T-cell (primary cell): Measurements from ENCODE around the gene NR2E1. TPM values are rescaled to one million over a fixed set of nuclear protein-coding genes. Genes with fewer than 3 reads are reported as not detected.
A peak's percentile ranks its signal among the peaks of the same experiment; 100 is the strongest.

Experiments
- ATAC-seq, 4 experiments: fragments of 200-7000 bp in 3 of 4; fragments of 150-1000 bp in 1 of 4; cut with Tn5 transposase; replicated peaks in 1 of 4; 1 replicate in 3 of 4; 2 replicates in 1 of 4; pipeline ENCODE4 v1.10.0; 2021; ENCODE audit warnings: moderate library complexity in 3 of 4, mild to moderate bottlenecking in 2 of 4, moderate number of reproducible peaks in 1 of 4
- CTCF ChIA-PET, 2 donors: fragments of 300-600 bp; sonication (Branson Sonifier 250); formaldehyde crosslinking; loops; one replicate each; lab custom pipeline; 2022; ENCODE audit warnings: antibody characterized with exemption in 2 of 2; lab: Charles Lee
- POLR2A ChIA-PET, 2 donors: fragments of 300-600 bp; sonication (Branson Sonifier 250); formaldehyde crosslinking; loops; one replicate each; lab custom pipeline; 2022; ENCODE audit warnings: antibody characterized with exemption in 2 of 2; lab: Charles Lee
- DNase-seq, 35 experiments: peaks; one replicate each; pipeline versions ENCODE4 v3.0.0 to v3.0.0-alpha.2; 2013 to 2023
- H3K27ac ChIP-seq: one replicate; pipeline ENCODE4 v1.5.1; 2013; ENCODE audit warnings: low read length
- H3K27me3 ChIP-seq, 2 experiments: replicated peaks in 1 of 2; 1 replicate in 1 of 2; 2 replicates in 1 of 2; pipeline versions ENCODE4 v1.6.1 to v1.7.0; 2013; ENCODE audit warnings: low read length in 1 of 2, mixed read lengths in 1 of 2; ENCODE audit not compliant: control insufficient read depth in 2 of 2, insufficient read depth in 2 of 2; ENCODE audit errors: extremely low read depth in 1 of 2
- H3K36me3 ChIP-seq, 2 donors: 1 replicate in 1 of 2; 2 replicates in 1 of 2; pipeline versions ENCODE4 v1.6.1 to v1.7.0; 2013; ENCODE audit warnings: low read length in 1 of 2; ENCODE audit not compliant: control insufficient read depth in 2 of 2, insufficient read depth in 1 of 2; ENCODE audit errors: extremely low read depth in 1 of 2
- H3K4me1 ChIP-seq, 2 experiments: 1 replicate in 1 of 2; 2 replicates in 1 of 2; pipeline versions ENCODE4 v1.6.1 to v1.7.0; 2013; ENCODE audit warnings: low read length in 2 of 2, mixed read lengths in 1 of 2; ENCODE audit not compliant: insufficient read depth in 2 of 2, control insufficient read depth in 1 of 2; ENCODE audit errors: extremely low read depth in 1 of 2
- H3K4me3 ChIP-seq, 2 donors: 1 replicate in 1 of 2; 2 replicates in 1 of 2; pipeline versions ENCODE4 v1.5.1 to v1.7.0; 2013; ENCODE audit warnings: mild to moderate bottlenecking in 2 of 2, low read length in 1 of 2, moderate library complexity in 1 of 2; ENCODE audit not compliant: control insufficient read depth in 1 of 2; ENCODE audit errors: extremely low read depth in 1 of 2
- H3K9me3 ChIP-seq: 2 replicates; pipeline ENCODE4 v1.7.0; 2013
- H3K27ac Mint-ChIP-seq, 2 donors: one replicate each; pipeline ENCODE4 v1.8.0; 2020 to 2021; ENCODE audit warnings: mild to moderate bottlenecking in 2 of 2, mixed read lengths in 2 of 2
- H3K27me3 Mint-ChIP-seq, 2 donors: one replicate each; pipeline ENCODE4 v1.8.0; 2021 to 2022; ENCODE audit warnings: mixed read lengths in 2 of 2
- H3K36me3 Mint-ChIP-seq: one replicate; pipeline ENCODE4 v1.8.0; 2021; ENCODE audit warnings: mixed read lengths
- H3K4me1 Mint-ChIP-seq, 3 donors: one replicate each; pipeline ENCODE4 v1.8.0; 2020 to 2022; ENCODE audit warnings: mixed read lengths in 3 of 3, mild to moderate bottlenecking in 1 of 3
- H3K4me3 Mint-ChIP-seq, 3 donors: one replicate each; pipeline ENCODE4 v1.8.0; 2020 to 2022; ENCODE audit warnings: mild to moderate bottlenecking in 3 of 3, mixed read lengths in 3 of 3, moderate library complexity in 3 of 3
- H3K9me3 Mint-ChIP-seq, 3 donors: one replicate each; pipeline ENCODE4 v1.8.0; 2020 to 2022; ENCODE audit warnings: mixed read lengths in 3 of 3
- WGBS: methylation state at CpG from one replicate; pipeline ENCODE4 v1.1.5; 2013; ENCODE audit warnings: missing lambda C conversion rate; ENCODE audit not compliant: insufficient coverage; 5-methylcytosine and 5-hydroxymethylcytosine counted together
- total RNA-seq, 35 experiments: library from RNA in 6 of 35; stranded (reverse) in 6 of 35; fragments of 120-200 nt in 1 of 35; gene quantifications; one replicate each; pipeline versions ENCODE4 v1.2.1 to v1.2.4 and lab custom pipeline; 2013 to 2026

Gene NR2E1
- total RNA-seq, 5 donors from 2014 or later (not counting 1 experiment from before 2014, with no cell fraction given): not detected

- Histone ChIP-seq H3K9me3 (peaks cover 5% of the 10 kb centered on the region), H3K4me3 (peak overlapping the region in 1 of 2 donors; percentile 66), H3K36me3 (no peaks in the 10 kb centered on the region), H3K27me3 (peaks cover 47 to 53% of the 10 kb centered on the region in 2 experiments), H3K27ac (no peak overlapping the region), H3K4me1 (peaks cover 2 to 16% of the 10 kb centered on the region in 2 experiments)
- DNase-seq: no peak
- Mint-ChIP-seq H3K9me3 (no peaks in the 10 kb centered on the region), H3K36me3 (no peaks in the 10 kb centered on the region), H3K27ac (peak overlapping the region in 1 of 2 donors; percentile 50), H3K4me1 (peaks cover 16 to 24% (median 16%) of the 10 kb centered on the region in 3 donors), H3K27me3 (peaks cover 86 to 88% of the 10 kb centered on the region in 2 donors), H3K4me3 (peak overlapping the region; percentile 48 to 82 (median 66))
- CTCF ChIA-PET: interaction anchor here (0.7 to 0.8 kb wide), 2 partner anchors 193 to 472 kb away, joined by 3 read pairs; no protein-coding TSS in a partner anchor
- 7% methylated on average over 35 of the region's 38 CpGs for WGBS
- peak in 2 of 4 experiments; percentile 35 to 38 for ATAC-seq
- POLR2A ChIA-PET: no interaction called here
These were observed 7.8 kb upstream of the NR2E1 start for GRCh38 chr6:108157981-108158525.

- CTCF ChIA-PET: interaction anchor here in 1 of 2 donors (0.7 kb wide), 1 partner anchor 247 kb away, joined by 3 read pairs; no protein-coding TSS in a partner anchor
These were observed 5.8 kb upstream of the NR2E1 start for GRCh38 chr6:108159981-108160380.

GRCh38 chr6:108161724-108162282 is 4.0 kb upstream of the NR2E1 start:
- peaks cover 3% of the 10 kb centered on the region for H3K9me3 ChIP-seq
- no peaks in the 10 kb centered on the region for H3K36me3 ChIP-seq
- CTCF ChIA-PET: no interaction called here
- no peaks in the 10 kb centered on the region for H3K9me3 Mint-ChIP-seq
- no peak for DNase-seq
- peaks cover 48 to 64% of the 10 kb centered on the region in 2 experiments for H3K27me3 ChIP-seq
- no peak overlapping the region for H3K4me3 ChIP-seq
- H3K27ac ChIP-seq: no peak overlapping the region
- peaks cover 2 to 39% of the 10 kb centered on the region in 2 experiments for H3K4me1 ChIP-seq
- 0% methylated on average over 2 of the region's 3 CpGs for WGBS
- ATAC-seq: no peak
- POLR2A ChIA-PET: interaction anchor here in 1 of 2 donors (0.6 kb wide), 1 partner anchor 29 kb away, joined by 3 read pairs; no protein-coding TSS in a partner anchor
- peaks cover 84 to 88% of the 10 kb centered on the region in 2 donors for H3K27me3 Mint-ChIP-seq
- H3K36me3 Mint-ChIP-seq: no peaks in the 10 kb centered on the region
- peaks cover 26 to 34% (median 32%) of the 10 kb centered on the region in 3 donors for H3K4me1 Mint-ChIP-seq
- H3K27ac Mint-ChIP-seq: peak overlapping the region in 1 of 2 donors; percentile 25
- no peak overlapping the region for H3K4me3 Mint-ChIP-seq

More at GRCh38 chr6:108159981-108160380, 5.8 kb upstream of the NR2E1 start:
- POLR2A ChIA-PET: interaction anchor here (0.6 to 0.7 kb wide), 2 partner anchors 262 to 808 kb away, joined by 5 to 6 read pairs; no protein-coding TSS in a partner anchor
- Histone ChIP-seq H3K4me1 (peaks cover 2 to 24% of the 10 kb centered on the region in 2 experiments), H3K36me3 (no peaks in the 10 kb centered on the region), H3K4me3 (no peak overlapping the region), H3K9me3 (peaks cover 5% of the 10 kb centered on the region), H3K27ac (no peak overlapping the region), H3K27me3 (peaks cover 57 to 59% of the 10 kb centered on the region in 2 experiments)
- H3K27me3 Mint-ChIP-seq: peaks cover 87 to 89% of the 10 kb centered on the region in 2 donors
- DNase-seq (no peak), ATAC-seq (no peak)
- no peaks in the 10 kb centered on the region for H3K9me3 Mint-ChIP-seq
- no peak overlapping the region for H3K27ac Mint-ChIP-seq
- H3K4me3 Mint-ChIP-seq: no peak overlapping the region
- H3K4me1 Mint-ChIP-seq: peaks cover 21 to 27% (median 24%) of the 10 kb centered on the region in 3 donors
- no peaks in the 10 kb centered on the region for H3K36me3 Mint-ChIP-seq
- WGBS: no CpG with 5 or more reads among the region's 5 CpGs

GRCh38 chr6:108163267-108163643 is 2.6 kb upstream of the NR2E1 start:
- Mint-ChIP-seq H3K9me3 (no peaks in the 10 kb centered on the region), H3K4me3 (no peak overlapping the region), H3K36me3 (no peaks in the 10 kb centered on the region), H3K4me1 (peaks cover 31 to 40% (median 37%) of the 10 kb centered on the region in 3 donors), H3K27me3 (peaks cover 88 to 93% of the 10 kb centered on the region in 2 donors), H3K27ac (no peak overlapping the region)
- WGBS: 10% methylated on average over 4 of the region's 6 CpGs
- Histone ChIP-seq H3K27ac (no peak overlapping the region), H3K9me3 (peaks cover 3% of the 10 kb centered on the region), H3K36me3 (no peaks in the 10 kb centered on the region), H3K27me3 (peaks cover 50 to 64% of the 10 kb centered on the region in 2 experiments), H3K4me1 (peaks cover 6 to 39% of the 10 kb centered on the region in 2 experiments), H3K4me3 (no peak overlapping the region)
- ChIA-PET CTCF (no interaction called here), POLR2A (no interaction called here)
- no peak for DNase-seq
- ATAC-seq: no peak

GRCh38 chr6:108163644-108164542 is 1.9 kb upstream of the NR2E1 start:
- H3K4me1 Mint-ChIP-seq: peaks cover 26 to 39% (median 36%) of the 10 kb centered on the region in 3 donors
- H3K36me3 Mint-ChIP-seq: no peaks in the 10 kb centered on the region
- Histone ChIP-seq H3K36me3 (no peaks in the 10 kb centered on the region), H3K4me3 (no peak overlapping the region), H3K4me1 (peaks cover 8 to 44% of the 10 kb centered on the region in 2 experiments), H3K27ac (no peak overlapping the region), H3K9me3 (peaks cover 3% of the 10 kb centered on the region), H3K27me3 (peaks cover 45 to 69% of the 10 kb centered on the region in 2 experiments)
- CTCF ChIA-PET: no interaction called here
- no peaks in the 10 kb centered on the region for H3K9me3 Mint-ChIP-seq
- DNase-seq (no peak), ATAC-seq (no peak)
- H3K27ac Mint-ChIP-seq: peak overlapping the region in 1 of 2 donors; percentile 17
- POLR2A ChIA-PET: no interaction called here
- peak overlapping the region in 1 of 3 donors; percentile 47 for H3K4me3 Mint-ChIP-seq
- H3K27me3 Mint-ChIP-seq: peaks cover 82 to 88% of the 10 kb centered on the region in 2 donors
- 7% methylated on average over 28 of the region's 41 CpGs for WGBS

- Mint-ChIP-seq H3K27me3 (peaks cover 85 to 88% of the 10 kb centered on the region in 2 donors), H3K27ac (no peak overlapping the region), H3K36me3 (no peaks in the 10 kb centered on the region), H3K4me3 (peak overlapping the region in 1 of 3 donors; percentile 47), H3K9me3 (no peaks in the 10 kb centered on the region), H3K4me1 (peaks cover 29 to 45% (median 40%) of the 10 kb centered on the region in 3 donors)
- H3K27ac ChIP-seq: no peak overlapping the region
- WGBS: 5% methylated on average over 6 of the region's 17 CpGs
- H3K36me3 ChIP-seq: no peaks in the 10 kb centered on the region
- DNase-seq: no peak
- no peak overlapping the region for H3K4me3 ChIP-seq
- POLR2A ChIA-PET: no interaction called here
- peaks cover 8 to 50% of the 10 kb centered on the region in 2 experiments for H3K4me1 ChIP-seq
- peaks cover 41 to 75% of the 10 kb centered on the region in 2 experiments for H3K27me3 ChIP-seq
- peaks cover 3% of the 10 kb centered on the region for H3K9me3 ChIP-seq
- CTCF ChIA-PET: no interaction called here
- no peak for ATAC-seq
These were observed 1.3 kb upstream of the NR2E1 start for GRCh38 chr6:108164543-108164814.
